ENCODE data around the gene ARHGAP44.

ARHGAP44 gene

GRCh38 chr17:12907477-12907876 lies 118.2 kb downstream of the ARHGAP44 start:
- DNase-seq, result no peak

GRCh38 chr17:12909046-12909445 lies 119.7 kb downstream of the ARHGAP44 start:
- DNase-seq, result no peak

GRCh38 chr17:12909511-12909910 lies 120.2 kb downstream of the ARHGAP44 start:
- DNase-seq, result no peak

- no peak for DNase-seq
Observed at GRCh38 chr17:12911239-12911638, 121.9 kb downstream of the ARHGAP44 start.

- no peak for DNase-seq
Observed at GRCh38 chr17:12917399-12917798, 128.1 kb downstream of the ARHGAP44 start.

GRCh38 chr17:12918142-12918541 lies 128.8 kb downstream of the ARHGAP44 start:
- no peak for DNase-seq

- DNase-seq, result no peak
Observed at GRCh38 chr17:12922120-12922519, 132.8 kb downstream of the ARHGAP44 start.

- no peak for DNase-seq
Observed at GRCh38 chr17:12924614-12925013, 135.3 kb downstream of the ARHGAP44 start.

- DNase-seq, result no peak
Observed at GRCh38 chr17:12927001-12927400, 137.7 kb downstream of the ARHGAP44 start.

GRCh38 chr17:12927541-12928425 lies 138.5 kb downstream of the ARHGAP44 start:
- no peak for DNase-seq

- DNase-seq, result no peak
Observed at GRCh38 chr17:12928736-12929135, 139.4 kb downstream of the ARHGAP44 start.

GRCh38 chr17:12936501-12936900 lies 147.2 kb downstream of the ARHGAP44 start:
- no peak for DNase-seq

GRCh38 chr17:12940699-12941098 lies 151.4 kb downstream of the ARHGAP44 start:
- DNase-seq, result no peak

- no peak for DNase-seq
Observed at GRCh38 chr17:12947047-12947446, 157.7 kb downstream of the ARHGAP44 start.

- no peak for DNase-seq
Observed at GRCh38 chr17:12952012-12952411, 162.7 kb downstream of the ARHGAP44 start.

- no peak for DNase-seq
Observed at GRCh38 chr17:12953156-12953555, 163.9 kb downstream of the ARHGAP44 start.

- DNase-seq, result no peak
Observed at GRCh38 chr17:12955521-12955920, 166.2 kb downstream of the ARHGAP44 start.

- no peak for DNase-seq
Observed at GRCh38 chr17:12958786-12959185, 169.5 kb downstream of the ARHGAP44 start.

GRCh38 chr17:12959441-12959840 lies 170.1 kb downstream of the ARHGAP44 start:
- DNase-seq, result no peak

- DNase-seq, result no peak
Observed at GRCh38 chr17:12961655-12962054, 172.4 kb downstream of the ARHGAP44 start.

GRCh38 chr17:12963505-12963904 lies 174.2 kb downstream of the ARHGAP44 start:
- no peak for DNase-seq

GRCh38 chr17:12964162-12964561 lies 174.9 kb downstream of the ARHGAP44 start:
- DNase-seq, result no peak

GRCh38 chr17:12964840-12965239 lies 175.5 kb downstream of the ARHGAP44 start:
- DNase-seq, result no peak

- no peak for DNase-seq
Observed at GRCh38 chr17:12965988-12966387, 176.7 kb downstream of the ARHGAP44 start.

GRCh38 chr17:12966413-12966812 lies 177.1 kb downstream of the ARHGAP44 start:
- DNase-seq, result no peak

Measured in 8988T (cell line).